KOPT-K1 (cell line): ENCODE results near the gene WWOX.

Experiments
- H3K27ac ChIP-seq: fragments of 200-600 bp; sonication (generic); 2 replicates; pipeline ENCODE4 v1.5.1; 2016; ENCODE audit warnings: antibody characterized with exemption, mild to moderate bottlenecking, low read depth, low read length; ENCODE audit not compliant: poor library complexity, severe bottlenecking
- H3K36me3 ChIP-seq: fragments of 200-600 bp; sonication (generic); 2 replicates; pipeline ENCODE4 v1.5.1; 2017; ENCODE audit warnings: antibody characterized with exemption, mild to moderate bottlenecking, low read length, moderate library complexity; ENCODE audit not compliant: insufficient read depth
- H3K9me3 ChIP-seq: fragments of 200-600 bp; sonication (generic); 2 replicates; pipeline ENCODE4 v1.5.1; 2017; ENCODE audit warnings: antibody characterized with exemption, low read length, mild to moderate bottlenecking; ENCODE audit not compliant: insufficient read depth, poor library complexity, severe bottlenecking

WWOX gene

DNA sequence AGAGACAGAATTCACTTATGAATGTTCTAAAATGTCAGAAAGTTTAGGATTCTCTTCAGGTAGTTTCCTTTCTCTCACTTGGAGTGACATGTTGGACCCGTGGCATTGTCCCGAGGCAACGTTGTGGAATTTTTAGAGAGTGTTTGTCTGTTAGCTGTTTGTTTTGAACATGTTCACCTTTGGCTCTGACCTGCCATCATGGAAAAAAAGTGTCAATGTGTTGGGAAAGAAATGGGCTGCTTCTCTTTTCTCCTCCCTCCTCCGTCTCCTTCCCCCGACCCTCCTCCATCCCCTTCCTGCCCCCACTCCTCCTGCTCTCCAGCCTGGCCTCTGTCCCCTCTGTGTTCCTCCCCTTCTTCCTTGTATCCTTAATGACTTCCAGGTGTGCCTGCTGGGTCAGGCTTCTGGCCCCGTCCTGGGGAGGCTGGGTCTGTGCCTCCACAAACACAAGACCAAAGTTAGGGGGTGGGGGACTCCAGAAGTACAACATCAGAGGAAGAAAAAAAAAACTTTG, 1038.0 kb downstream of the WWOX start:
- no peaks in the 10 kb centered on the region for H3K36me3 ChIP-seq
- no peak overlapping the region for H3K27ac ChIP-seq
- H3K9me3 ChIP-seq, result no peaks in the 10 kb centered on the region

DNA sequence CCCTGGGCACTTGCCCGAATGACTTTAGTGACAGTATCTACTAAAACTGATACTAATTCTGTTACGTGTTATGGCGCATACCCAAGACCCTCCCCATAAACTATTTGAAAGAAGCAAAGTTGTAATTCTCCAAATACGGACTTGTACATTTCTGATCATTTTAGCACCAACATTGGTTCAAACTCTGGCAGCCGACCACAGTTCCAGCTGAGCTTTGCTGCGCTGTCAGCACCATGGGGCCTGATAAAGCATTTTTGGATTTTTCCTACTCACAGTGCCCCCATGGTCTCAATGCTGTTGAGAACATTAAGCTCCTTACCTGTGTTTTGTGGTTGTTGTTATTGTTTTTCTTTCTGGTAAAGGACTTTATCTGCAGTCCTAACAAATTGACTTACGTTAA, 1040.3 kb downstream of the WWOX start:
- H3K9me3 ChIP-seq, result no peaks in the 10 kb centered on the region
- no peak overlapping the region for H3K27ac ChIP-seq
- no peaks in the 10 kb centered on the region for H3K36me3 ChIP-seq

DNA sequence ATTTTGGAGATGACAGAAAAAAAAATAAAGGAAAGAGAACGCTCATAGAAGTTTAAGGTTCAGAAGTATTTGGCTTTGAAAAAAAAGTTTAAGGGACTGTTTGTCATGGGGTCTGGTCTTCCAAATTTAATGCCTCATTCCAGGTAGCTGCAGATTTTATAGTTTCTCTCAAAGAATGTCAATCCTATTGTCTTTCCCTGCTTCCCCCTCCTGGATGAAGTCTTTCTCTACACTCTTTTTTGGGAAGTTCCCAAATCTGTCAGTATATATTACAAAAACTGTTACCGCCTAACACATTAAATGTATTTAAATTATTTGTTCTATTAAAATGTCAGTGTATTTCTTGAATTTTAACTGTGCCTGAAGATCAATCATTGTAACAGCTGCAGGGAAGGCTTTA, 1043.6 kb downstream of the WWOX start:
- Histone ChIP-seq H3K27ac (no peak overlapping the region), H3K9me3 (no peaks in the 10 kb centered on the region), H3K36me3 (no peaks in the 10 kb centered on the region)

DNA sequence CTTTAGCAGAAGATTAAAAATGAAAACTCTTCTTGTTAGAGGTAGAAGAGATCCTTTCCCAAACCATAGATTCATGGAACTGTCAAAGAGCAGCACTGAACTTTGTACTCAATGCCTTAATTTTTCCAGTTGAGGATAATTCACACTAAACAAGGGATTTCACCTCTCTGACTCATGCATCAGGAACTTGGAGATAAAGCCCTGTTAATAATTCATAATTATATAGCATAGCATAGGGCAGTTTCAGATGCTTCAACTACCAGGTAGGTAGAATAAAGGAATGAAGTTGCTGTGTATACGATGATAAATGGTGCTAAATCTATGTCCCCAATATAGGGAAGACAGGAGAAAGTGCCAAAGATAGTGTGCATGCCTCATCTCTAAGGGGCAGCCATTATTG, 1050.7 kb downstream of the WWOX start:
- H3K9me3 ChIP-seq, result no peaks in the 10 kb centered on the region
- H3K36me3 ChIP-seq, result no peaks in the 10 kb centered on the region
- no peak overlapping the region for H3K27ac ChIP-seq

DNA sequence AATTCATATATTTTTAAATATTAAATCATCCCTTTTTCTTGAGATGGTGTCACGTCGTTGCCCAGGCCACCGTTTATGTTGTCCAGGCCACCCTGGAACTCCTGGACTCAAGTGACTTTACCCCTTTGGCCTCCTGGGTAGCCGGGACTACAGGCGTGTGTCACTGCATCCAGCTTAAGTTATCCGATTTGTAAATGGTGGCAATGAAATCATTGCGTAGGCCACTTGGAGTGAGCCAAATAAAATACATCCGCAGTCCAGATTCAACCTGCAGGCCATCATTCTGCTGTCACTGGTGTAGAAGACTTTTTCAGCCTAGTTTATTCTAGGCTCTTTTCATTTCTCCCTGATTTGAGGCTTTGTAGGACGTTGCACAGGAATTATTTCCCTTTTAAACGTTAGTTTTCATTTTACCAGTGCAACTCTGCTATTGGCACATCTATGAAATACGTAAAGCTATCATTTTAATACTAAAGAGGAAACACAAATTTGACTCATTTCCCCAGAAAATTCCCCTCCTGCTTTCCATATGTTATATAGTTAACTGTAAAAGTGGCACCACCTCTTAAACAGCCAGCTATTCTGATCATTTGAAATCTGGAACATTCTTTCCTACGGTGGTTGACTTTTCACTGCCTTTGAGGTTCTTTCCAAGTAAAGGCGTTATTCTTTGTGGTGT, 1051.3 kb downstream of the WWOX start:
- no peaks in the 10 kb centered on the region for H3K9me3 ChIP-seq
- no peaks in the 10 kb centered on the region for H3K36me3 ChIP-seq

DNA sequence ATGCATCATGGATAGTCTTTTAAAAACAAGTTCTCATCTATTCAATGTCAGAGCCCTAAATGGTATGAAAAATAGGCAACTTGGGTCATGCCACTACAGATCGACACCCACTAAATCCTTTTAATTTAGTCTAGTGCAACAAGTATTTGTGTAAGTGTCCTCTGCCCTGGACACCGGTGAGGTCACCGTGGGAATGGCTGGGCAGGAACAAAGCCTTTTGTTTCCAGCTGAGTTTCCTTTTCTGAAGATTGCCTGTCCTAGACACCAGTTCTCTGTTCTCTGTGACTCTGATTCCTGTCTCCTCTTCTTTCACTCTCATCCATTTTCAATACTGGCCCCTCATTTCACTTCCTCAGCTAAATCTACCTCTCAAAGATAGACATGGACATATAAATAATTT, 1054.6 kb downstream of the WWOX start:
- H3K9me3 ChIP-seq, result no peaks in the 10 kb centered on the region
- H3K27ac ChIP-seq, result no peak overlapping the region
- no peaks in the 10 kb centered on the region for H3K36me3 ChIP-seq

More for the DNA sequence above, 1051.3 kb downstream of the WWOX start:
- H3K27ac ChIP-seq, result no peak overlapping the region

DNA sequence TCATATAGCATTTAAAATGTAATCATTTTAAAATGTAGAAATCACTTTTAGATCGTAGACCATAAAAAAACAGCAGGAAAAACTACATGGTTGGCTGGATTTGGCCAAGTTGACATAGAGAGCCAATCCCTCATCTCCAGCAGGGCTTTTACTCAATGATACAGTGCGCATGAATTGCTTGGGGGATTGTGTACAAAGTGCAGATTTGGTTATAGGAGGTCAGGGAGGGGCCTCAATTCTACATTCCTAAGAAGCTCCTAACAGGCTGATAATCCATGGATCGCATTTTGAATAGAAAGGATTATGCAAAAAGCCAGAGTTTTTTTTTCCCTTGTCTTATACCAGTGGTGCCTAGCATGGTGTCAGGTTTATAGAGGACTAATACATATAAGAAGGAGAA, 1056.0 kb downstream of the WWOX start:
- Histone ChIP-seq H3K27ac (no peak overlapping the region), H3K36me3 (no peaks in the 10 kb centered on the region), H3K9me3 (no peaks in the 10 kb centered on the region)

DNA sequence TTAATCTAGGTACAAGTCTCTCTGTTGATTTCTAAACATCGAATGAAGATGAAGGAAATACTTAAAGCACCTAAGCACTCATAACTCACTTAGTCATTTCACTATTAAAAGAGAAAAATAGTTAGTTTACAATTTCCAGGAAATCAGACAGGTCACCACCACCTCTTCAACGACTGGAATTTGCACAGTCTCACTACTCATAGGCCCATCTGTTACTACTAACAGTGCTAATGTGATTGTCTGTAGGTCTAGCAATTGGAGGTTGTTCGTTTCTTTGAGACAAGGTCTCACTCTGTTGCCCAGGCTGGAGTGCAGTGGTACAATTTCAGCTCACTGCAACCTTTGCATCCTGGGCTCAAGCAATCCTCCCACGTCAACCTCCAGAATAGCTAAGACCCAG, 1056.5 kb downstream of the WWOX start:
- no peaks in the 10 kb centered on the region for H3K36me3 ChIP-seq

DNA sequence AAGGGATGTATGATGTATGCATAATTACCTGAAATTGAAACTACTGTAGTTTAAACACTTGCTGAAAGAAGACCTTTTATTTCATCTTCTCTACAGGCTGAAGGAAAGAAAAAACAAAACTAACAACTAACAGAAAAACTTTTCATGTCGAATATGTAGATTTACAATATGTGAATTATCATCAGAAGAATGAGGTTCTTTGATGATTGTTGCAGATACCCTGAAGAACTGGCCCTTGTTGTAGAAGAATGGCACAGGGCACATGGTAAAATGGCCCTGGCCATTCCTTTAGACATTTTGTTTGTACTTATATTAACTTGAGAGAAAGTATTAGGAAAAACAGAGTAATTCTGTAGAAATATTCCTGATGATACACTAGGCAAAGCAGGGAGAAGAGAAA, 1057.3 kb downstream of the WWOX start:
- H3K27ac ChIP-seq, result no peak overlapping the region
- H3K9me3 ChIP-seq, result no peaks in the 10 kb centered on the region
- H3K36me3 ChIP-seq, result no peaks in the 10 kb centered on the region

More for the DNA sequence above, 1056.5 kb downstream of the WWOX start:
- Histone ChIP-seq H3K9me3 (no peaks in the 10 kb centered on the region), H3K27ac (no peak overlapping the region)

DNA sequence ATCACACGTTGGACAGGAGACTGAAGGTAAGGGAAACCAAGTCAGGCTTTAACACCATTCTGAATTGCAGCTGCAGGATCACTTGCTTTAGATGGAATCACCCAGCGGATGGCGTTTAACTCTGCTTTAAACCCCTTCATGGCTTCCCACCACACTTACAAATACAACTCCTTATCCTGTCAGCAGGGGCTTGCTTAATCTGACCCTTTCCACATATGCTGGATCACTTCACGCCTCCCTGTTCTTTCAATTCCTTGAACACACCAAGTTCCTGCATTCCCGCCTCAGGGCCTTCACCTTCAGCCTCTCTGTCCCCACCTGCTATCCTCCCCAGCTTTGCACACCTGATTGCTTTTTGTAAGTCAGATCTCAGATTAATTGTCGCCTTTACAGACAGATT, 1058.9 kb downstream of the WWOX start:
- Histone ChIP-seq H3K36me3 (no peaks in the 10 kb centered on the region), H3K27ac (no peak overlapping the region), H3K9me3 (no peaks in the 10 kb centered on the region)

DNA sequence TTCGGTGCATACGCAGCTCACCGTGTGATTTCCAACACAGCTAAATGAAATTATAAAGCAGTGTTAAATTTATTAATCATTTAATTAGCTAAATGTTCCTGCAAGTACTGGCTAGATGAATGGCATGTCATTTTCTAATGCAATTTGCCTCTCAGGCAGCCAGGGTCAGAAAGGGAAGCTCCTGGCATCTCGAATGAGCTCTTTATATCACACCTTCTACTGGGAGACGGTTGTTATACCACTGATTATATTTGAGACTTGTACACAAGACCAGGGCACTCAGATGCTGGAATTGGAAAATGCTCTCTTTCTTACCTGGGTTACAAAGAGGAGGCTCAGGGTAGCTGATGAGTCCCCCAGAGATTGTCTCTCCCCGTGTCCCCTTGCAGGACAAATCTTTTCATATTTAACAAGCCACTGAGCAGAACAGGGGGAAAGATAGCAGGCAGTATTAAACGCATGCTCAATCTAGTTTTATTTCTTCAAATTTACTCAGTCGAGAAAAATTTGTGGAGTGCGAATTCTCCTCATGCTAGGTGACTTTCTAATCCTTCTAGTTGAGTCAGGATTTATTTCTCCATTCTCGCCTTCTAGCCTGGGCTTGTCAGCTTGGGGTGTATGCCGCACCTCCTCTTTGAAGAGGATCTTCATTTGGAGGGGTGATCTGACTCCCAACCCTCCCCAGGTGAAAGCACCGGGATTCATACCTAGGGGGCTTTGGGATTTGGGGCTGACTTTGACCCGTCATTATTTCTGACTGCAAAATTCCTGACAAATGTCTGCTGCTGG, 1060.0 kb downstream of the WWOX start:
- no peaks in the 10 kb centered on the region for H3K36me3 ChIP-seq
- H3K9me3 ChIP-seq, result no peaks in the 10 kb centered on the region
- H3K27ac ChIP-seq, result no peak overlapping the region

DNA sequence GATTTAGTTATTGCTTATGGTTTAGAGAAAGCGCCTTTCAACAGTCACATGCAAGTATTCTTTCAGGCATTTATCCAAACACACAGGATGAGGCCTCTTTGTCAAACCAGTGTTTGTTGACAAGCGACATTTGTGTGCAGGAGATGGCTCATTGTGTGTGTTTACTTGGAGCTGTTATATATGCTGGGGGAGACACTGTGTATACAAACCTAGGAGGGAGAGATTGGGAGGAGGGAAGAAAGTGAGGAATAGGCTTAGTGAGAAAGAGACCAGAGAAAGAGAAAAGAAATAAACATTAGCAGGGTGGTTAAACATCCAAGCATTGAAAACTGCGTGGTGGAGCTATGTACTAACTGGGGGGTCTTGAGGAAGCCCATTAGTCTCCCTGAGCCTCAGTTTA, 1063.5 kb downstream of the WWOX start:
- Histone ChIP-seq H3K27ac (no peak overlapping the region), H3K36me3 (no peaks in the 10 kb centered on the region), H3K9me3 (peaks cover 4% of the 10 kb centered on the region)

DNA sequence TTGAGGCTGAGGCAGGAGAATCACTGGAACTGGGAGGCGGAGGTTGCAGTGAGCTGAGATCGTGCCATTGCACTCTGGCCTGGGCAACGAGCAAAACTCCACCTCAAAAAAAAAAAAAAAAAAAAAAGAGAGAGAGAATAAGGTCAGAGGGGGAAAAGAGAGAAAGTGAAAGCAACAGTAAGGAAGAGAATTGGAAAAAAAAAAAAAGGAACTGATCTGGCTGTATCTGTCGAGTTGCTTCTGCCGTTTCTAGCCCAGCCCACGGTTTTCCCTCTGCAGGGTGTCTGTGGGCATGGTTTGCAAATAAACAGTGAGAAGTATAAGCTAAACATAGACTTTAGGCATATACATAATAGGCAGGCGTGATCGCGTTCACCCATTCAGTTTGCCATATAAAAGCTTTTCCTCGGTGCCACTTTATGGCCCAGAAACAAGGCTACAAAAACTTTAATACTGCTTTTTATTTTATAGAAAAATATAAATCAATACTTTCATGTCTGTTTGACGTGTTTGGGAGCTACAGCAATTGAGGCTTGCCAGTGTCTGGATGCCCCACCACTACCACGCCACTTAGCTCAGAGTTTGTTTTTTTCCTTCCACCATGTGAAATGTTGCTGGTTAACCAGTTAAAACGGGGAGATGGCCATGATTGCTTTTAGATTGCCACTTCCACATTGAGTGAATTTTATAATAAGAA, 1064.4 kb downstream of the WWOX start:
- no peaks in the 10 kb centered on the region for H3K36me3 ChIP-seq
- peaks cover 5% of the 10 kb centered on the region for H3K9me3 ChIP-seq
- no peak overlapping the region for H3K27ac ChIP-seq

DNA sequence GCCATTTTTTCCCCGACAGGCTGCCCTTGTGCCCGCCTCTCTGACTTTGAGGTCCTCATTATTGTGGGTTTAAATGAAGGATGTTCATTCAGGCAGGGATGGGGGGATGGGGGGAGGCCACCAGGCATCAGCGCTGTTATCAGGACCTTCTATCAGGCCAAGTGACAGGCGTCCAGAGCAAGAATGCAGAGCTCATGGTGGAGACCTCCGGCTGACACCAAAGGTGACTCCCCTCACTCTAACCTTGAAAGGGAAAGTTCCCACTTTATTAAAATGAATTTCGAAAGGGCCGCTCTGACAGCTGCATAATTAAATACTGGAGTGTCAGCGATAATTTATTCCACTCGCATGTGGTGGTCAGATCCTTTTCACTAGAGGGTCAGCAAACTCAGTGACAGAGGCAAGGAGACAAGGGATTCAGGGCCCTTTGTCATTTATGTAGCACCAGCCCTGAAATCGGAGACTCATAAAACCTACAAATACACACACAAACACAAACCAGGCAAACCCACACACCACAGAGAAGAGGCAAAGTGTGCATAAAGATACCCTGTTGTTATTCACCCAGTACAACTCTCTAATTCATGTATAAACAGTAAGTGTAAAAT, 1065.0 kb downstream of the WWOX start:
- no peak overlapping the region for H3K27ac ChIP-seq
- H3K9me3 ChIP-seq, result peaks cover 5% of the 10 kb centered on the region
- no peaks in the 10 kb centered on the region for H3K36me3 ChIP-seq

DNA sequence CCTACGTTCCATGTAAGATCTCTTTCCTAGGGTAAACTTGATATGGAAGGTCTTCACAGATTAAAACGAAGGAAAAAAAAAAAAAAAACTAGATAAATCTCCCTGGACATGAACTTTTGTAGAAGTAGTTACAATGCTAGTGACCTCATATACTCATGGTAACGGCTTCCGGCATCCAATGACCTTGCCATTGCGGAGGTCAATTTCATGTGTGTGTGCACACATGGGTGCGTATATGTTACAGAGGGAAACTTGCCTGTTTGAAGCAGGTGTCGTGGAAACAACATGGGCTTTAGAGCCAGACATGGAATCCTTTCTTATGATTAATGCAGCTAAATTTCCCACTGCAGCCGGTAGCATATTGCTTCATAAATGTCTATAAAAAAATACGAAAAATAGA, 1065.6 kb downstream of the WWOX start:
- Histone ChIP-seq H3K36me3 (no peaks in the 10 kb centered on the region), H3K9me3 (peaks cover 5% of the 10 kb centered on the region), H3K27ac (no peak overlapping the region)
